K562 (cell line): Measurements from ENCODE around the gene CDNF. TPM values are rescaled to one million over a fixed set of nuclear protein-coding genes. Genes with fewer than 3 reads are reported as not detected.

Experiments used
- ATAC-seq: fragments of 200-7000 bp; cut with Tn5 transposase; 3 replicates; pipeline ENCODE4 v1.9.1; 2020; ENCODE audit warnings: moderate library complexity
- BruUV-seq: library from RNA; stranded (reverse); fragments of 400-500 nt; replicated peaks from 2 replicates; lab custom pipeline; 2021; lab: Mats Ljungman, UMichigan
- CTCF ChIA-PET: fragments of 300-600 bp; formaldehyde crosslinking; extraction: SDS; loops from one replicate; lab custom pipeline; 2021; ENCODE audit warnings: low intra/inter-chr PET ratio; lab: Yijun Ruan, JAX
- POLR2A ChIA-PET: fragments of 300-600, 350-650 bp; sonication (Branson Sonifier 250); formaldehyde crosslinking; extraction: SDS; loops from one replicate; lab custom pipeline; 2021; ENCODE audit warnings: antibody characterized with exemption, inconsistent platforms; lab: Yijun Ruan, JAX
- DNase-seq, 4 experiments: peaks; one replicate each; pipeline versions ENCODE4 v3.0.0 to v3.0.0-alpha.2; 2011 to 2018; ENCODE audit warnings: low spot score in 3 of 4, mixed read lengths in 3 of 4; ENCODE audit errors: extremely low read depth in 1 of 4
- FAIRE-seq: peaks from 2 replicates; lab custom pipeline; 2011; peaks lifted over from hg19 to GRCh38; lab: Jason Lieb, UNC
- H2AFZ ChIP-seq: 2 replicates; pipeline ENCODE4 v1.6.0; 2011; ENCODE audit warnings: low read depth, low read length, control low read depth, inconsistent platforms
- H3K27ac ChIP-seq: fragments of 200-600 bp; 3 replicates; pipeline ENCODE4 v1.8.0; 2011; ENCODE audit warnings: low read depth, mild to moderate bottlenecking, control low read depth, inconsistent platforms, low read length, moderate library complexity, mixed read lengths; ENCODE audit errors: extremely low read depth
- H3K27me3 ChIP-seq, 2 experiments: fragments of 300-600 bp in 1 of 2; 2 replicates in 1 of 2; 3 replicates in 1 of 2; pipeline versions ENCODE4 v1.6.0 to v1.8.0; 2011; ENCODE audit warnings: inconsistent platforms in 2 of 2, low read length in 2 of 2, mild to moderate bottlenecking in 1 of 2, mixed read lengths in 1 of 2, moderate library complexity in 1 of 2; ENCODE audit not compliant: control insufficient read depth in 2 of 2, insufficient read depth in 2 of 2
- H3K36me3 ChIP-seq: fragments of 300-600 bp; 3 replicates; pipeline ENCODE4 v1.8.0; 2011; ENCODE audit warnings: mild to moderate bottlenecking, low read length, inconsistent platforms; ENCODE audit not compliant: control insufficient read depth, insufficient read depth
- H3K4me1 ChIP-seq, 2 experiments: fragments of 200-600 bp in 1 of 2; replicated peaks in 1 of 2; 2 replicates in 1 of 2; 3 replicates in 1 of 2; pipeline versions ENCODE4 v1.5.1 to v1.8.0; 2011; ENCODE audit warnings: inconsistent platforms in 2 of 2, low read length in 2 of 2, mild to moderate bottlenecking in 1 of 2, mixed read lengths in 1 of 2, moderate library complexity in 1 of 2; ENCODE audit not compliant: control insufficient read depth in 2 of 2, insufficient read depth in 2 of 2
- H3K4me2 ChIP-seq: 2 replicates; pipeline ENCODE4 v1.6.1; 2011; ENCODE audit warnings: low read length, control low read depth, inconsistent platforms, mixed read lengths; ENCODE audit not compliant: insufficient read depth
- H3K4me3 ChIP-seq: fragments of 200-600 bp; sonication (generic), shearing (Covaris generic); 2 replicates; pipeline ENCODE4 v1.5.1; 2016; ENCODE audit warnings: control low read depth, inconsistent platforms
- H3K79me2 ChIP-seq: fragments of 200-600 bp; 3 replicates; pipeline ENCODE4 v1.8.0; 2011; ENCODE audit warnings: low read length, inconsistent platforms; ENCODE audit not compliant: control insufficient read depth, insufficient read depth
- H3K9ac ChIP-seq, 2 experiments: 2 replicates each; pipeline versions ENCODE4 v1.6.0 to v1.6.1; 2011; ENCODE audit warnings: low read depth in 2 of 2, low read length in 2 of 2, control low read depth in 1 of 2, inconsistent platforms in 1 of 2, mild to moderate bottlenecking in 1 of 2, mixed read lengths in 1 of 2; ENCODE audit not compliant: insufficient read depth in 1 of 2
- H3K9me1 ChIP-seq: one replicate; pipeline ENCODE4 v1.6.0; 2011; ENCODE audit warnings: inconsistent platforms, mild to moderate bottlenecking, low read length, moderate library complexity; ENCODE audit not compliant: control insufficient read depth, insufficient read depth
- H3K9me3 ChIP-seq: replicated peaks from 2 replicates; pipeline ENCODE4 v1.5.1; 2011; ENCODE audit warnings: low read depth, low read length, inconsistent platforms; ENCODE audit not compliant: control insufficient read depth, insufficient read depth
- H4K20me1 ChIP-seq: replicated peaks from 2 replicates; pipeline ENCODE4 v1.6.1; 2011; ENCODE audit warnings: low read length, inconsistent platforms, mixed read lengths; ENCODE audit not compliant: control insufficient read depth, insufficient read depth
- KLF10 ChIP-seq: fragments of 250-450 bp; sonication (Bioruptor Pico); IDR thresholded peaks from 2 replicates; pipeline ENCODE4 v1.6.1; 2021; ENCODE audit warnings: matching md5 sums
- MCM5 ChIP-seq: fragments of 450-650 bp; IDR thresholded peaks from 2 replicates; pipeline ENCODE4 v1.6.1; 2016; ENCODE audit warnings: low read depth
- NR2F6 ChIP-seq: fragments of 450-650 bp; formaldehyde crosslinking; IDR thresholded peaks from 2 replicates; pipeline ENCODE4 v1.4.0; 2020; ENCODE audit warnings: mild to moderate bottlenecking
- RBM17 ChIP-seq: fragments of 200-400 bp; formaldehyde crosslinking; IDR thresholded peaks from 2 replicates; pipeline ENCODE4 v1.6.1; 2017; ENCODE audit warnings: low read depth, mild to moderate bottlenecking, low read length, borderline replicate concordance
- REST ChIP-seq, 2 experiments: fragments of 450-650 bp; formaldehyde crosslinking in 1 of 2; IDR thresholded peaks; 2 replicates each; pipeline versions ENCODE4 v1.4.0 to v1.6.1; 2014 to 2020; ENCODE audit warnings: mild to moderate bottlenecking in 2 of 2, borderline replicate concordance in 1 of 2, low read depth in 1 of 2
- THRAP3 ChIP-seq: fragments of 450-650 bp; IDR thresholded peaks from 2 replicates; pipeline ENCODE4 v1.6.1; 2016; ENCODE audit warnings: mild to moderate bottlenecking, inconsistent platforms, borderline replicate concordance
- ZKSCAN3 ChIP-seq: fragments of 250-450 bp; sonication (Bioruptor Pico); IDR thresholded peaks from 2 replicates; pipeline ENCODE4 v1.4.0; 2020
- ZNF41 ChIP-seq: fragments of 250-450 bp; sonication (Bioruptor Pico); conservative IDR thresholded peaks from 2 replicates; pipeline ENCODE4 v1.4.0; 2020; ENCODE audit warnings: mild to moderate bottlenecking
- ZNF76 ChIP-seq: fragments of 250-450 bp; sonication (Bioruptor Pico); IDR thresholded peaks from 2 replicates; pipeline ENCODE4 v1.4.0; 2020; ENCODE audit warnings: mild to moderate bottlenecking, moderate library complexity, borderline replicate concordance
- WGBS: fragments of 100-300 bp; shearing (Covaris generic); methylation state at CpG from one replicate; pipeline ENCODE4 v1.1.6; 2016; ENCODE audit warnings: low coverage, mixed read lengths; ENCODE audit not compliant: insufficient coverage; ENCODE audit errors: missing lambda C conversion rate; 5-methylcytosine and 5-hydroxymethylcytosine counted together
- in situ Hi-C: fragments of 300-500 bp; cut with MboI; formaldehyde crosslinking; loops from 4 replicates; pipeline ENCODE4 v1.15.0; 2018; ENCODE audit warnings: inconsistent platforms, mixed read lengths
- intact Hi-C: fragments of 100-400 bp; cut with micrococcal nuclease; formaldehyde crosslinking; loops from 2 replicates; pipeline ENCODE4 v1.14.2; 2022
- polyA plus RNA-seq, 8 experiments: library from polyadenylated mRNA; depleted of rRNA in 4 of 8; stranded (reverse) in 5 of 8; unstranded in 3 of 8; fragments of >200 nt; fragmentation: Nextera tagmentation in 2 of 8; fragmentation: Illumina TruSeq in 1 of 8; extraction: Ambion mirVana in 2 of 8; extraction: Trizol in 1 of 8; gene quantifications; 2 replicates each; pipeline versions ENCODE4 v1.2.1 to v1.2.3, GENCODE V29; 2011 to 2014; ENCODE audit warnings: inconsistent platforms in 1 of 8, missing spikeins in 1 of 8
- total RNA-seq, 7 experiments: library from RNA; depleted of rRNA in 6 of 7; stranded (reverse); fragments of >200 nt in 6 of 7; fragmentation: Illumina TruSeq in 2 of 7; extraction: Trizol in 2 of 7; gene quantifications; 2 replicates each; pipeline versions ENCODE4 v1.2.1 to v1.2.3, GENCODE V29; 2011 to 2021; ENCODE audit warnings: low replicate concordance in 1 of 7
- TF ChIP-seq, protein P1 (sequence below): sonication (generic); formaldehyde crosslinking; IDR thresholded peaks from 2 replicates; pipeline ENCODE4 v1.8.1; 2023; ENCODE audit warnings: mild to moderate bottlenecking, missing genetic modification reagents

Gene CDNF
- total and polyA plus RNA-seq, 9 of the 15 experiments (the other 6 are each of a cell fraction or from before 2014, with no cell fraction given) = 0.18 to 1.6 (median 0.61) TPM

DNA sequence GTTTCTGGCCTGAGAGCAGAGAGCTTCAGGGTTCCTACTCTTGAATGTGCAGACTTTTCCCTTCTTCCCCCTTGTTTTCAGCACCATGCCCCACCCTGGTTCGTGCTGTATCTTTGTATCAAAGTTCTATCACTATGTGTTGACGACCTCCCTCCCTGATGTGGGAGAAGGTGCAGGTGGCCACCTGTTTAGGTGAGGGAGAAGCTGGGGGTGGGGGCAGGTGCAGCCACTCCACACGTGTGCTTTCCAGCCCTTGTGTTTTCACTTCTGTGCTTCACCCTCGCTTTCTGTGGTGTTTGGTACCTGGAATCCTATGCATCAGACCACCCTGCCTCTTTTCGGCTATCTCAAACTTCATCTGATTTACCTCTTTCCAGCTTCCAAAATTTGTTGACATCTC lies 21.2 kb upstream of the CDNF start:
- Histone ChIP-seq H3K9me3 (no peaks in the 10 kb centered on the region), H3K79me2 (no peaks in the 10 kb centered on the region), H2AFZ (no peak overlapping the region)
- DNase-seq = no peak
- intact Hi-C loops = no loop called here
- no TSS peak for BruUV-seq
- TF ChIP-seq REST (IDR thresholded peaks at IDR 0.05; ENCODE audit: borderline replicate concordance) (no peak), REST (CRISPR knock-in tag; IDR thresholded peaks at IDR 0.05; ENCODE audit: low read depth) (no peak), ZNF41 (CRISPR knock-in tag) (no peak), ZKSCAN3 (CRISPR knock-in tag) (no peak), KLF10 (CRISPR knock-in tag) (no peak), THRAP3 (no peak), RBM17 (no peak), NR2F6 (CRISPR knock-in tag) (no peak), MCM5 (no peak), ZNF76 (CRISPR knock-in tag) (no peak)
- TF ChIP-seq, protein P1, sequence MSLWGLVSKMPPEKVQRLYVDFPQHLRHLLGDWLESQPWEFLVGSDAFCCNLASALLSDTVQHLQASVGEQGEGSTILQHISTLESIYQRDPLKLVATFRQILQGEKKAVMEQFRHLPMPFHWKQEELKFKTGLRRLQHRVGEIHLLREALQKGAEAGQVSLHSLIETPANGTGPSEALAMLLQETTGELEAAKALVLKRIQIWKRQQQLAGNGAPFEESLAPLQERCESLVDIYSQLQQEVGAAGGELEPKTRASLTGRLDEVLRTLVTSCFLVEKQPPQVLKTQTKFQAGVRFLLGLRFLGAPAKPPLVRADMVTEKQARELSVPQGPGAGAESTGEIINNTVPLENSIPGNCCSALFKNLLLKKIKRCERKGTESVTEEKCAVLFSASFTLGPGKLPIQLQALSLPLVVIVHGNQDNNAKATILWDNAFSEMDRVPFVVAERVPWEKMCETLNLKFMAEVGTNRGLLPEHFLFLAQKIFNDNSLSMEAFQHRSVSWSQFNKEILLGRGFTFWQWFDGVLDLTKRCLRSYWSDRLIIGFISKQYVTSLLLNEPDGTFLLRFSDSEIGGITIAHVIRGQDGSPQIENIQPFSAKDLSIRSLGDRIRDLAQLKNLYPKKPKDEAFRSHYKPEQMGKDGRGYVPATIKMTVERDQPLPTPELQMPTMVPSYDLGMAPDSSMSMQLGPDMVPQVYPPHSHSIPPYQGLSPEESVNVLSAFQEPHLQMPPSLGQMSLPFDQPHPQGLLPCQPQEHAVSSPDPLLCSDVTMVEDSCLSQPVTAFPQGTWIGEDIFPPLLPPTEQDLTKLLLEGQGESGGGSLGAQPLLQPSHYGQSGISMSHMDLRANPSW (CRISPR knock-in tag) = no peak
- TF ChIP-seq, all 486 proteins: peak for 0
- Histone ChIP-seq H3K9me1 (no peaks in the 10 kb centered on the region), H3K9ac (no peak overlapping the region), H3K4me1 (no peaks in the 10 kb centered on the region), H3K36me3 (peaks cover 64% of the 10 kb centered on the region; the same call in 2 of the 3 replicates), H4K20me1 (no peaks in the 10 kb centered on the region; the same call in 1 of the 2 replicates), H3K4me2 (no peak overlapping the region), H3K27ac (no peak overlapping the region), H3K27me3 (no peaks in the 10 kb centered on the region), H3K4me3 (no peak overlapping the region)
- WGBS = 76% methylated on average over 5 of the region's 5 CpGs
- ATAC-seq (no peak), FAIRE-seq (no peak)
- CTCF ChIA-PET = no interaction called here
- in situ Hi-C loops = no loop called here
- POLR2A ChIA-PET = interaction anchor here (0.7 to 1.0 kb wide), 5 partner anchors 12 to 31 kb away, joined by 3 to 5 read pairs (median 3); no protein-coding TSS in a partner anchor
